Colonic mucosa (tissue), 4 donors: ENCODE measurements around the gene RPS6KB2. TPM values are rescaled to one million over a fixed set of nuclear protein-coding genes. Genes with fewer than 3 reads are reported as not detected.

Experiments
- DNase-seq: peaks from one replicate; pipeline ENCODE4 v3.0.0-alpha.2; 2020
- H3K27ac ChIP-seq: fragments of 200-600 bp; one replicate; pipeline ENCODE4 v1.8.0; 2021
- H3K27me3 ChIP-seq: fragments of 200-600 bp; one replicate; pipeline ENCODE4 v1.8.0; 2021
- H3K36me3 ChIP-seq: fragments of 200-600 bp; one replicate; pipeline ENCODE4 v1.8.0; 2021
- H3K4me1 ChIP-seq: fragments of 200-600 bp; one replicate; pipeline ENCODE4 v1.8.0; 2021; ENCODE audit warnings: mild to moderate bottlenecking
- H3K4me3 ChIP-seq: fragments of 200-600 bp; one replicate; pipeline ENCODE4 v1.8.0; 2021
- H3K9ac ChIP-seq, 2 donors: one replicate each; pipeline ENCODE4 v1.7.0; 2013; ENCODE audit warnings: control low read depth in 2 of 2, low read depth in 2 of 2, low read length in 2 of 2
- H3K9me3 ChIP-seq: fragments of 200-600 bp; one replicate; pipeline ENCODE4 v1.8.0; 2021
- CTCF ChIP-seq: fragments of 200-600 bp; IDR thresholded peaks from one replicate; pipeline ENCODE4 v1.8.0; 2022; ENCODE audit warnings: antibody characterized with exemption, mild to moderate bottlenecking
- intact Hi-C: fragments of 100-400 bp; cut with DNase I; formaldehyde crosslinking; loops from one replicate; pipeline ENCODE4 v1.14.1; 2022
- total RNA-seq, 2 donors: library from RNA; stranded (reverse); fragmentation: NEBNext Ultra II Directional in 1 of 2; extraction: Animal tissue kit (Norgen Biotek cat#: 25700) in 1 of 2; gene quantifications; one replicate each; pipeline ENCODE4 v1.2.1, GENCODE V29; 2021
- donor health status: healthy.
- donor health status: DM: no; HTN: no; CAD: no.
- donor health status: DM: no; HTN: no; CAD: no.

Gene RPS6KB2
- total RNA-seq, 2 donors from 2014 or later: 38.3 to 70.4 TPM

GRCh38 chr11:67434395-67434881 is 6.1 kb downstream of the RPS6KB2 start:
- H3K27me3 ChIP-seq: no peaks in the 10 kb centered on the region
- H3K27ac ChIP-seq: no peak overlapping the region
- intact Hi-C loops: no loop called here
- peaks cover 3% of the 10 kb centered on the region for H3K4me1 ChIP-seq
- no peaks in the 10 kb centered on the region for H3K9me3 ChIP-seq
- H3K36me3 ChIP-seq: peaks cover 12% of the 10 kb centered on the region
- peak overlapping the region in 1 of 2 donors; percentile 35 for H3K9ac ChIP-seq
- no peak overlapping the region for H3K4me3 ChIP-seq
- TF ChIP-seq CTCF: no peak
- DNase-seq: no peak

DNA sequence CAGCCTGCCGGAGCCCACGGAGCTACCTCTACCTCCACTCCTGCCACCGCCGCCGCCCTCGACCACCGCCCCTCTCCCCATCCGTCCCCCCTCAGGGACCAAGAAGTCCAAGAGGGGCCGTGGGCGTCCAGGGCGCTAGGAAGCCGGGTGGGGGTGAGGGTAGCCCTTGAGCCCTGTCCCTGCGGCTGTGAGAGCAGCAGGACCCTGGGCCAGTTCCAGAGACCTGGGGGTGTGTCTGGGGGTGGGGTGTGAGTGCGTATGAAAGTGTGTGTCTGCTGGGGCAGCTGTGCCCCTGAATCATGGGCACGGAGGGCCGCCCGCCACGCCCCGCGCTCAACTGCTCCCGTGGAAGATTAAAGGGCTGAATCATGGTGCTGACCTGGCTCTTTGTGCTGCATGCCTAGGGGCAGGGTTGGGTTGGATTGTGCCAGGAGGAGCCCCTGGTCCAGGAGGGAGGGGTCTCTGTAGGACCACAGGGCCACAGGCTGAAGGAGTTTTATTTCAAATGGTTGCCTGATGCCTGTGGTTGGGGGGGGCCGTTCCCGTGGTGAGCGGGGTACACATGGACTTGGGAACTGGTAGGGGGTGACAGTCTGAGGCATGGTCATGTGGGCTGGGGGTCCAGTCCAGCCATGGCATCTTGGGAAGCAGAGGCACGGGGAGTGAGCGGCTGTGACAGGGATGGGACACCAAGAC is 6.9 kb downstream of the RPS6KB2 start:
- peaks cover 12% of the 10 kb centered on the region for H3K36me3 ChIP-seq
- H3K9ac ChIP-seq: peak overlapping the region in 1 of 2 donors; percentile 24
- H3K27ac ChIP-seq: no peak overlapping the region
- H3K27me3 ChIP-seq: no peaks in the 10 kb centered on the region
- no peak for TF ChIP-seq CTCF
- no peaks in the 10 kb centered on the region for H3K4me1 ChIP-seq
- H3K9me3 ChIP-seq: no peaks in the 10 kb centered on the region
- intact Hi-C loops: no loop called here
- H3K4me3 ChIP-seq: peak overlapping the region; percentile 13
- DNase-seq: no peak

- peak overlapping the region; percentile 13 for H3K4me3 ChIP-seq
- H3K9ac ChIP-seq: peak overlapping the region; percentile 26 to 35
- no peak overlapping the region for H3K27ac ChIP-seq
- no peaks in the 10 kb centered on the region for H3K27me3 ChIP-seq
- no peaks in the 10 kb centered on the region for H3K9me3 ChIP-seq
- H3K4me1 ChIP-seq: no peaks in the 10 kb centered on the region
- no peak for DNase-seq
- no peak for TF ChIP-seq CTCF
- intact Hi-C loops: no loop called here
- H3K36me3 ChIP-seq: peaks cover 12% of the 10 kb centered on the region
Measured at GRCh38 chr11:67435727-67436458, 7.6 kb downstream of the RPS6KB2 start.

GRCh38 chr11:67436459-67437081 is 8.3 kb downstream of the RPS6KB2 start:
- Histone ChIP-seq H3K9ac (peak overlapping the region; percentile 26 to 50), H3K4me1 (no peaks in the 10 kb centered on the region), H3K4me3 (peak overlapping the region; percentile 24), H3K27ac (peak overlapping the region; percentile 56), H3K27me3 (no peaks in the 10 kb centered on the region), H3K9me3 (no peaks in the 10 kb centered on the region), H3K36me3 (peaks cover 12% of the 10 kb centered on the region)
- TF ChIP-seq CTCF: no peak
- no peak for DNase-seq
- intact Hi-C loops: no loop called here

DNA sequence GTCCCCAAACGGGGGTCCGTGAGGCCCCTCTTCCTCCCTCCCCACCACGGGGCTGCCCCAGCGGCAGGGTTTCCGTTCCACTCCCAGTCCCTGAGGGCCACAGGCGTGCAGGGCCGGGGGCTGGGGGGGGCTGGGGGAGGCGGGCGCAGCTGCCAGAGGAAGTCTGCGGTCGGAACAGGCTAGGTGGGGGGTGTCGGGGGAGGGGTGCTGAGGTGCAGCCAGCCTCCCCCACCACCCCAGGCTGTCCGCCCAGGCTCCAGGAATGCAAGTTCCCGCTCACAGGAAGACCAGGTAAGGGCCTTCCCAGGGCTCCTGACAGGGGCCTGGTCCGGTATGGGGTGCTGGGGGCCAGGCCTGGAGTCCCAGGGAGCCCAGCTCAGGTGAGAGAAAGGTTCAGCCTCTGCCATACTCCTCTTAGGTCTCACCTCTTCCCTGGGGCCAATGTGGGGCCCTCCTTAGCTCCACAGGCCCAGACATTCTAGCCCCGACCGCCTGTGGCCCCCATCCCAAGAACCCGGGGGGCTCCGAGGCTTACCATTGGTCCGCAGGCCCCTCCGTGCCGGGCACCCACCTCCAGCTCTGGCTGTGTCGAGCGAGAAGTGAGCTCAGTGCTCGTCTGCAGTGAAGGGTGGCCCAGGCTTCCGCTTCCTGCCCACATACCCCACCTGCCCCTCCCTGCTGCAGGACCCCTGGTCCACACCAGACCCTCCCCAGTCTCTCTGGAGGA is 9.0 kb downstream of the RPS6KB2 start, which contains the start of gene PTPRCAP:
Gene PTPRCAP (minus strand): TSS at position 601 of the 727 bp plus-strand sequence. CDS start 63 bp downstream, at position 538.
- no peak for DNase-seq
- H3K36me3 ChIP-seq: peaks cover 12% of the 10 kb centered on the region
- intact Hi-C loops: no loop called here
- H3K9me3 ChIP-seq: no peaks in the 10 kb centered on the region
- H3K4me3 ChIP-seq: peak within 1 kb of the TSS; percentile 24
- no peaks in the 10 kb centered on the region for H3K27me3 ChIP-seq
- H3K27ac ChIP-seq: peak within 1 kb of the TSS; percentile 56
- TF ChIP-seq CTCF: no peak
- peaks cover 6% of the 10 kb centered on the region for H3K4me1 ChIP-seq
- H3K9ac ChIP-seq: peak within 1 kb of the TSS; percentile 55 to 56
